AG09309 (cell line): ENCODE data around the gene CLEC17A.
"Not testable (repeated sequence)": the region's sequence is repeated elsewhere in the genome, so short reads cannot be mapped to it uniquely, and the experiment has no call there.

ENCODE experiments used
- DNase-seq: peaks from one replicate; pipeline ENCODE4 v3.0.0-alpha.2; 2010; ENCODE audit warnings: low read depth
- H3K4me3 ChIP-seq: 2 replicates; pipeline ENCODE4 v1.5.1; 2011; ENCODE audit warnings: mild to moderate bottlenecking, low read depth, low read length, moderate library complexity; ENCODE audit not compliant: control insufficient read depth
- TF ChIP-seq, protein P1 (sequence below): IDR thresholded peaks from 2 replicates; pipeline ENCODE4 v1.5.1; 2011; ENCODE audit warnings: mild to moderate bottlenecking, low read depth, low read length, inconsistent platforms; ENCODE audit not compliant: insufficient read depth, control insufficient read depth; ENCODE audit errors: missing control alignments

Gene CLEC17A, protein sequence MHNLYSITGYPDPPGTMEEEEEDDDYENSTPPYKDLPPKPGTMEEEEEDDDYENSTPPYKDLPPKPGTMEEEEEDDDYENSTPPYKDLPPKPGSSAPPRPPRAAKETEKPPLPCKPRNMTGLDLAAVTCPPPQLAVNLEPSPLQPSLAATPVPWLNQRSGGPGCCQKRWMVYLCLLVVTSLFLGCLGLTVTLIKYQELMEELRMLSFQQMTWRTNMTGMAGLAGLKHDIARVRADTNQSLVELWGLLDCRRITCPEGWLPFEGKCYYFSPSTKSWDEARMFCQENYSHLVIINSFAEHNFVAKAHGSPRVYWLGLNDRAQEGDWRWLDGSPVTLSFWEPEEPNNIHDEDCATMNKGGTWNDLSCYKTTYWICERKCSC

DNA sequence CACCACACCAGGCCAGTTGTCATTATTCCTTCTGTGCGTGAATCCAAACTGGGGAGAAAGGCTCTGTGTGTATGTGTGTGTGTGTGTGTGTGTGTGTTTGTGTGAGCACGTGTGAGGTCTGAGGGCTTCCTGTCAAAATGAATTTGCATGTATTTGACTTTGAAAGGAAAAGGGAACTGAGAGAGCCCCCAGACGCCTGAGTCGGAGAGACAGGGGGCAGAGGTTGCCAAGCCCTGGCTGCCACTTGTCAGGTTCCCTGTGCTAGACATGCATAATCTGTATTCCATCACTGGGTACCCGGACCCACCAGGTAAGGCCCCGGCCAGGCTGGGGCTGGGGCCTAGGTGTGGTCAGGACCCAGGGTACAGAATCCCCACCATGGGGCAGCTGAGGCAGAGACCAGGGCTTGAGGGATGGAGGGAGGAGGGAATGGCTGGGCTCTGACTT is at the start of gene CLEC17A:
Gene CLEC17A (plus strand): TSS at position 191 of the 447 bp plus-strand sequence. CDS start 77 bp downstream, at position 268.
- H3K4me3 ChIP-seq, result no peak within 1 kb of the TSS
- DNase-seq, result no peak
- TF ChIP-seq, protein P1, sequence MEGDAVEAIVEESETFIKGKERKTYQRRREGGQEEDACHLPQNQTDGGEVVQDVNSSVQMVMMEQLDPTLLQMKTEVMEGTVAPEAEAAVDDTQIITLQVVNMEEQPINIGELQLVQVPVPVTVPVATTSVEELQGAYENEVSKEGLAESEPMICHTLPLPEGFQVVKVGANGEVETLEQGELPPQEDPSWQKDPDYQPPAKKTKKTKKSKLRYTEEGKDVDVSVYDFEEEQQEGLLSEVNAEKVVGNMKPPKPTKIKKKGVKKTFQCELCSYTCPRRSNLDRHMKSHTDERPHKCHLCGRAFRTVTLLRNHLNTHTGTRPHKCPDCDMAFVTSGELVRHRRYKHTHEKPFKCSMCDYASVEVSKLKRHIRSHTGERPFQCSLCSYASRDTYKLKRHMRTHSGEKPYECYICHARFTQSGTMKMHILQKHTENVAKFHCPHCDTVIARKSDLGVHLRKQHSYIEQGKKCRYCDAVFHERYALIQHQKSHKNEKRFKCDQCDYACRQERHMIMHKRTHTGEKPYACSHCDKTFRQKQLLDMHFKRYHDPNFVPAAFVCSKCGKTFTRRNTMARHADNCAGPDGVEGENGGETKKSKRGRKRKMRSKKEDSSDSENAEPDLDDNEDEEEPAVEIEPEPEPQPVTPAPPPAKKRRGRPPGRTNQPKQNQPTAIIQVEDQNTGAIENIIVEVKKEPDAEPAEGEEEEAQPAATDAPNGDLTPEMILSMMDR, result no peak

DNA sequence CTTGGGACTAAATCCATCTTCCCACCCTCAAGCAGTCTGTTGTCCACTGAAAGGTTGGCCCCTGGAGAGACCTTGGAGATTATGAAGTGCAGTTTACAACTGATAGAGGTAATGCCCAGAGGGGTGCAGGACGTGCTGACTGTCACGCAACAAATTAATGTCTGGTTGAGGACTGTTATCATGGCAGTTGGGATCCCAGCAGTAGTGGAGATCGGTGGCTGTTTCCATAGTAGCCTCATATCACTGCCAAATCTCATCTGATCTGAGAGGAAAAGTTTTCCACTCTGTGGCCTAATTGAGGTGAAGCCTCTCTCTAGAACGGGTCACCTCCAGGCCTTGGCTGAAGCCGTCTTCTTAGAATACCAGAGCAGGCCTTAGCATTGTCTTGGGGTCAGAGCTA is 49.4 kb upstream of the CLEC17A start:
- no peak for DNase-seq
- TF ChIP-seq, protein P1, result no peak
- no peak overlapping the region for H3K4me3 ChIP-seq

DNA sequence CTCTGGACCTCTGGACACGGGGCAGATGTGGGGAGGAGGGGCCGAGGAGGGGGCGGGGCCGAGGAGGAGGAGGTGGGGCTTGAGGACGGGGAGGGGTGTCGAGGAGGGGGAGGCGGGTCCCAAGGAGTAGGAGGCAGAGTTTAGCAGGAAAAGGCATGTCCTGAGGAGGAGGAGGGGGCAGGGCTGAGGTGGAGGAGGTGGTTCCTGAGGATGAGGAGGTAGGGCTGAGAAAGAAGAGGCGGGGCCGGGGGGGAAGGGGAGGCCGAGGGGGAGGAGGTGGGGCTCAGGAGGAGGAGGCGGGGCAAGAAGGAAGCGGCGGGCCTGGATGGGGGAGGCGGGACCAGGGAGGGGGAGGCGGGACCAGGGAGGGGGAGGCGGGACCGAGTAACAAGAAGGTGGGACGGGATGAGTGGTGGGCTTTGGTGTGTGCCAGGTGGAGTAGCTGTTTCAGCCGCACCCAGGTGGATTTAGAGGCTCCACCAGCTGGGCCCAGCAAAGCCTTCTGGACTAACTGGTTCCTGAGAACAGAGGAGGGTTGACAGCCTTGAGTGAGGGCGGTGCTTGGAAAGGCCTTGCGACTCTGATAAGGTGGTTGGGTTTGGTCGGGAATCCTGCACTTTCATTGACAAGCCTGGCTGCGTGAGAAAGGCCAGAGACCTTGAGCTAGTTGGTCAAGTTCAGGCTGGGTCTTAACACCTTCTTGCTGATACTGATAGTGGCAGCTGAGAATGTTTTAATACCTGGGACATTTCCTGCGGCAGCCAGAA is 45.8 kb upstream of the CLEC17A start:
- TF ChIP-seq, protein P1, result no peak
- DNase-seq, result no peak
- H3K4me3 ChIP-seq, result no peak overlapping the region

DNA sequence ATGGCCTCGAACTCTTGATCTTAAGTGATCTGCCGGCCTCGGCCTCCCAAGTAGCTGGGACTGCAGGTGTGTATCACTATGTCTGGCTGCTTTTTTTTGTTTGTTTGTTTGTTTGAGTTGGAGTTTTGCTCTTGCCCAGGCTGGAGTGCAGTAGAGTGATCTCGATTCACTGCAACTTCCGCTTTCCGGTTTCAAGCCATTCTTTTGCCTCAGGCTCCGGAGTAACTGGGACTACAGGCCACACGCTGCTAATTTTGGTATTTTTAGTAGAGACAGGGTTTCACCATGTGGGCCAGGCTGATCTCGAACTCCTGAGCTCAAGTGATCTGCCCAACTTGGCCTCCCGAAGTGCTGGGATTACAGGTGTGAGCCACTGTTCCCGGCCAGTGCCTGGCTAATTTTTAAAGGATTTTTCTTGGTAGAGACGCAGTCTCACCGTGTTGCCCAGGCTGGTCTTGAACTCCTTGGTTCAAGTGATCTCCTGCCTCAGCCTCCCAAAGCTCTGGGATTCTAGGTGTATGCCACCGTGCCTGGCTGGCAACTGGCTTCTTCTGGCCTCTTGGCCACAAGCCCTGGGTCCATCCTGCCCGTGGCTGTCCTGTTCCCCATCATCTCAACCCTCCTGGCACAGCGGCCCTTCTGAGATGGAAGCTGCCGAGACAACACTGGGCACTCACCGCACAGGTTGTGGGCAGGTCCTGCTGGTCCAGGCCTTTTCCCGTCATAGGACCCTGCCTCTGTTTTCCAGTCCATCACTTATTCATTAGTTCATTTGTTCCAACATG is 42.0 kb upstream of the CLEC17A start:
- DNase-seq, result no peak
- TF ChIP-seq, protein P1, result no peak
- no peak overlapping the region for H3K4me3 ChIP-seq

DNA sequence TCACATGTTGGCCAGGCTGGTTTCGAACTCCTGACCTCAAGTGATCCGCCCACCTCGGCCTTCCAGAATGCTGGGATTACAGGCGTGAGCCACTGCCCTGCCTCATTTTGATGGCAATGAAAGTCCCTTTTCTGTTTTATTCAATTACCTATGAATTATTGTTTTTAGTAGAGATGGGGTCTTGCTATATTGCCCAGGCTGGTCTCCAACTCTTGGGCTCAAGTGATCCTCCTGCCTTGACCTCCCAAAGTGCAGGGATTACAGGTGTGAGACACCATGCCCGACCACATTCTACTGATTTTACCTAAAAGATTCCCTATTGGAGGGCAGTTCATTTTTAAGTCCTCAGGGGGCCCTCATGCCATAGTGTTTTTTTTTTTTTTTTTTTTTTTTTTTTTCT is 40.9 kb upstream of the CLEC17A start:
- not testable (repeated sequence) for H3K4me3 ChIP-seq

DNA sequence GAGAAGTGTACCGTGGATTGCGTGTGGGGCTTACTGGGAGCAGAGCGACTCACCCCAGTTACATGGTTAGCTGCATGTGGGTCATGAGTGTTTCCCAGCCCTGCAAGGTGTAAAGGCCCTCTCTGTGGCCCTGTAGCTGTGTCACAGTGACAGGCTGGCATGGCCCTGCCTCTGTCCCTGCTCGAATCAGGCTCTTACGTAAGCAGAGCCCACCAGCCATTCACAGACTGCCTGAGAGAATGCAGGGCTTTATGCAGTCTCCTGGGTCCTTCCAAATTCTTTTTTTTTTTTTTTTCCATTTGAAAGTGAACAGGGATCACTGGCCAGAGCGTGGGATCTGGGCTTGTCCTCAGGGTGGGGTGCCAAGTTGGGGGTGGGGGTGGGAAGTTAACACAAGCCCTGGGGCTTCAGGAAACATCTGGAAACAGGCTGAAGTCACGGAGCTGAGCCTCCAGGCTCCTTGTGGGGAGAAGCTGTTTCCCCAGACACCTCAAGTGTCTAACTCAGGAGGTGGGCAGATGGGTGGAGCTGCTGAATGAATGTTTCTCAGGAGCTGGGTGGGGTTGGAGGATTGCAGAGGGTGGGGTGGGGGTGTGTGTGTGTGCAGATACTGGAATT is 40.1 kb upstream of the CLEC17A start:
- TF ChIP-seq, protein P1, result no peak
- DNase-seq, result no peak
- H3K4me3 ChIP-seq, result no peak overlapping the region

More for the DNA sequence above, 40.9 kb upstream of the CLEC17A start:
- not testable (repeated sequence) for DNase-seq
